ENCODE measurements around the gene TMEM184A.
"Not testable (repeated sequence)": the region's sequence is repeated elsewhere in the genome, so short reads cannot be mapped to it uniquely, and the experiment has no call there.

Gene TMEM184A

GRCh38 chr7:1590887-1591286 is 34.9 kb upstream of the TMEM184A start:
- H3K9me3 ChIP-seq (ENCODE audit: control insufficient read depth in 5 of 5, low read length in 5 of 5) = peaks cover 5 to 12% (median 8%) of the 10 kb centered on the region in 5 donors
- peaks cover 0 to 9% (median 4%) of the 10 kb centered on the region in 5 donors for H3K4me1 ChIP-seq (ENCODE audit: control insufficient read depth in 5 of 5, insufficient read depth in 5 of 5, low read length in 5 of 5)
- H3K36me3 ChIP-seq (ENCODE audit: control insufficient read depth in 5 of 5, insufficient read depth in 5 of 5, low read length in 5 of 5) = no peaks in the 10 kb centered on the region
- no peak overlapping the region for H3K9ac ChIP-seq (ENCODE audit: low read length in 5 of 5)
- peaks cover 31 to 86% (median 66%) of the 10 kb centered on the region in 5 donors for H3K27me3 ChIP-seq (ENCODE audit: control insufficient read depth in 5 of 5, insufficient read depth in 4 of 5, low read length in 5 of 5)
- no peak overlapping the region for H3K4me3 ChIP-seq (ENCODE audit: low read depth in 1 of 5, low read length in 5 of 5)
- H3K27ac ChIP-seq (ENCODE audit: low read depth, low read length) = no peak overlapping the region

- Histone ChIP-seq H3K9ac (ENCODE audit: low read length in 5 of 5) (no peak overlapping the region), H3K9me3 (ENCODE audit: control insufficient read depth in 5 of 5, low read length in 5 of 5) (peaks cover 5 to 12% (median 8%) of the 10 kb centered on the region in 5 donors), H3K4me1 (ENCODE audit: control insufficient read depth in 5 of 5, insufficient read depth in 5 of 5, low read length in 5 of 5) (peaks cover 0 to 9% (median 4%) of the 10 kb centered on the region in 5 donors), H3K4me3 (ENCODE audit: low read depth in 1 of 5, low read length in 5 of 5) (no peak overlapping the region), H3K27ac (ENCODE audit: low read depth, low read length) (no peak overlapping the region), H3K36me3 (ENCODE audit: control insufficient read depth in 5 of 5, insufficient read depth in 5 of 5, low read length in 5 of 5) (no peaks in the 10 kb centered on the region), H3K27me3 (ENCODE audit: control insufficient read depth in 5 of 5, insufficient read depth in 4 of 5, low read length in 5 of 5) (peaks cover 31 to 82% (median 66%) of the 10 kb centered on the region in 5 donors)
Observed at GRCh38 chr7:1590476-1590875, 34.5 kb upstream of the TMEM184A start.

- Histone ChIP-seq H3K4me1 (ENCODE audit: control insufficient read depth in 5 of 5, insufficient read depth in 5 of 5, low read length in 5 of 5) (peaks cover 0 to 9% (median 4%) of the 10 kb centered on the region in 5 donors), H3K9ac (ENCODE audit: low read length in 5 of 5) (no peak overlapping the region), H3K27ac (ENCODE audit: low read depth, low read length) (no peak overlapping the region), H3K9me3 (ENCODE audit: control insufficient read depth in 5 of 5, low read length in 5 of 5) (peaks cover 5 to 12% (median 8%) of the 10 kb centered on the region in 5 donors), H3K36me3 (ENCODE audit: control insufficient read depth in 5 of 5, insufficient read depth in 5 of 5, low read length in 5 of 5) (no peaks in the 10 kb centered on the region), H3K4me3 (ENCODE audit: low read depth in 1 of 5, low read length in 5 of 5) (no peak overlapping the region), H3K27me3 (ENCODE audit: control insufficient read depth in 5 of 5, insufficient read depth in 4 of 5, low read length in 5 of 5) (peaks cover 28 to 68% (median 58%) of the 10 kb centered on the region in 5 donors)
Observed at GRCh38 chr7:1588978-1589377, 33.0 kb upstream of the TMEM184A start.

- Histone ChIP-seq H3K4me1 (ENCODE audit: control insufficient read depth in 5 of 5, insufficient read depth in 5 of 5, low read length in 5 of 5) (peaks cover 0 to 9% (median 4%) of the 10 kb centered on the region in 5 donors), H3K27me3 (ENCODE audit: control insufficient read depth in 5 of 5, insufficient read depth in 4 of 5, low read length in 5 of 5) (peaks cover 19 to 55% (median 47%) of the 10 kb centered on the region in 5 donors), H3K9me3 (ENCODE audit: control insufficient read depth in 5 of 5, low read length in 5 of 5) (peaks cover 5 to 12% (median 8%) of the 10 kb centered on the region in 5 donors), H3K9ac (ENCODE audit: low read length in 5 of 5) (no peak overlapping the region), H3K4me3 (ENCODE audit: low read depth in 1 of 5, low read length in 5 of 5) (no peak overlapping the region), H3K36me3 (ENCODE audit: control insufficient read depth in 5 of 5, insufficient read depth in 5 of 5, low read length in 5 of 5) (no peaks in the 10 kb centered on the region), H3K27ac (ENCODE audit: low read depth, low read length) (no peak overlapping the region)
Observed at GRCh38 chr7:1587738-1588137, 31.7 kb upstream of the TMEM184A start.

GRCh38 chr7:1586827-1587705 is 31.1 kb upstream of the TMEM184A start:
- peaks cover 13 to 49% (median 40%) of the 10 kb centered on the region in 5 donors for H3K27me3 ChIP-seq (ENCODE audit: control insufficient read depth in 5 of 5, insufficient read depth in 4 of 5, low read length in 5 of 5)

GRCh38 chr7:1586126-1586826 is 30.3 kb upstream of the TMEM184A start:
- peaks cover 5 to 12% (median 8%) of the 10 kb centered on the region in 5 donors for H3K9me3 ChIP-seq (ENCODE audit: control insufficient read depth in 5 of 5, low read length in 5 of 5)
- peaks cover 5 to 41% (median 32%) of the 10 kb centered on the region in 5 donors for H3K27me3 ChIP-seq (ENCODE audit: control insufficient read depth in 5 of 5, insufficient read depth in 4 of 5, low read length in 5 of 5)
- no peak overlapping the region for H3K9ac ChIP-seq (ENCODE audit: low read length in 5 of 5)
- H3K4me1 ChIP-seq (ENCODE audit: control insufficient read depth in 5 of 5, insufficient read depth in 5 of 5, low read length in 5 of 5) = peaks cover 0 to 5% (median 0%) of the 10 kb centered on the region in 5 donors
- H3K4me3 ChIP-seq (ENCODE audit: low read depth in 1 of 5, low read length in 5 of 5) = no peak overlapping the region
- H3K36me3 ChIP-seq (ENCODE audit: control insufficient read depth in 5 of 5, insufficient read depth in 5 of 5, low read length in 5 of 5) = peaks cover 0 to 3% (median 0%) of the 10 kb centered on the region in 5 donors
- no peak overlapping the region for H3K27ac ChIP-seq (ENCODE audit: low read depth, low read length)

More at GRCh38 chr7:1586827-1587705, 31.1 kb upstream of the TMEM184A start:
- Histone ChIP-seq H3K4me1 (ENCODE audit: control insufficient read depth in 5 of 5, insufficient read depth in 5 of 5, low read length in 5 of 5) (peaks cover 0 to 5% (median 3%) of the 10 kb centered on the region in 5 donors), H3K36me3 (ENCODE audit: control insufficient read depth in 5 of 5, insufficient read depth in 5 of 5, low read length in 5 of 5) (no peaks in the 10 kb centered on the region), H3K27ac (ENCODE audit: low read depth, low read length) (no peak overlapping the region), H3K9ac (ENCODE audit: low read length in 5 of 5) (no peak overlapping the region), H3K9me3 (ENCODE audit: control insufficient read depth in 5 of 5, low read length in 5 of 5) (peaks cover 5 to 12% (median 8%) of the 10 kb centered on the region in 5 donors), H3K4me3 (ENCODE audit: low read depth in 1 of 5, low read length in 5 of 5) (no peak overlapping the region)

GRCh38 chr7:1585142-1585981 is 29.4 kb upstream of the TMEM184A start:
- H3K9me3 ChIP-seq (ENCODE audit: control insufficient read depth in 5 of 5, low read length in 5 of 5) = peaks cover 5 to 12% (median 8%) of the 10 kb centered on the region in 5 donors
- H3K36me3 ChIP-seq (ENCODE audit: control insufficient read depth in 5 of 5, insufficient read depth in 5 of 5, low read length in 5 of 5) = peaks cover 0 to 6% (median 0%) of the 10 kb centered on the region in 5 donors
- H3K27ac ChIP-seq (ENCODE audit: low read depth, low read length) = no peak overlapping the region
- peaks cover 0 to 32% (median 25%) of the 10 kb centered on the region in 5 donors for H3K27me3 ChIP-seq (ENCODE audit: control insufficient read depth in 5 of 5, insufficient read depth in 4 of 5, low read length in 5 of 5)
- H3K4me1 ChIP-seq (ENCODE audit: control insufficient read depth in 5 of 5, insufficient read depth in 5 of 5, low read length in 5 of 5) = peaks cover 0 to 5% (median 0%) of the 10 kb centered on the region in 5 donors
- H3K9ac ChIP-seq (ENCODE audit: low read length in 5 of 5) = no peak overlapping the region
- no peak overlapping the region for H3K4me3 ChIP-seq (ENCODE audit: low read depth in 1 of 5, low read length in 5 of 5)

- H3K27ac ChIP-seq (ENCODE audit: low read depth, low read length) = no peak overlapping the region
- no peak overlapping the region for H3K4me3 ChIP-seq (ENCODE audit: low read depth in 1 of 5, low read length in 5 of 5)
- H3K27me3 ChIP-seq (ENCODE audit: control insufficient read depth in 5 of 5, insufficient read depth in 4 of 5, low read length in 5 of 5) = peaks cover 0 to 28% (median 24%) of the 10 kb centered on the region in 5 donors
- H3K4me1 ChIP-seq (ENCODE audit: control insufficient read depth in 5 of 5, insufficient read depth in 5 of 5, low read length in 5 of 5) = peaks cover 0 to 5% (median 0%) of the 10 kb centered on the region in 5 donors
- H3K36me3 ChIP-seq (ENCODE audit: control insufficient read depth in 5 of 5, insufficient read depth in 5 of 5, low read length in 5 of 5) = peaks cover 0 to 6% (median 0%) of the 10 kb centered on the region in 5 donors
- peaks cover 5 to 12% (median 8%) of the 10 kb centered on the region in 5 donors for H3K9me3 ChIP-seq (ENCODE audit: control insufficient read depth in 5 of 5, low read length in 5 of 5)
- H3K9ac ChIP-seq (ENCODE audit: low read length in 5 of 5) = no peak overlapping the region
Observed at GRCh38 chr7:1584700-1585099, 28.7 kb upstream of the TMEM184A start.

- H3K9me3 ChIP-seq (ENCODE audit: control insufficient read depth in 5 of 5, low read length in 5 of 5); H3K36me3 ChIP-seq (ENCODE audit: control insufficient read depth in 5 of 5, insufficient read depth in 5 of 5, low read length in 5 of 5); H3K27ac ChIP-seq (ENCODE audit: low read depth, low read length); H3K9ac ChIP-seq (ENCODE audit: low read length in 5 of 5); H3K4me3 ChIP-seq (ENCODE audit: low read depth in 1 of 5, low read length in 5 of 5): not testable (repeated sequence)
- peaks cover 0 to 18% (median 12%) of the 10 kb centered on the region in 5 donors for H3K27me3 ChIP-seq (ENCODE audit: control insufficient read depth in 5 of 5, insufficient read depth in 4 of 5, low read length in 5 of 5)
- peaks cover 0 to 12% (median 6%) of the 10 kb centered on the region in 5 donors for H3K4me1 ChIP-seq (ENCODE audit: control insufficient read depth in 5 of 5, insufficient read depth in 5 of 5, low read length in 5 of 5)
Observed at GRCh38 chr7:1583241-1583930, 27.4 kb upstream of the TMEM184A start.

Data from subcutaneous abdominal adipose tissue (tissue), 5 donors.